Measurements from ENCODE around the gene ADGRL3.

The ADGRL3 gene

GRCh38 chr4:61693520-61693919, 493.4 kb downstream of the ADGRL3 start:
- no peaks in the 10 kb centered on the region for H3K9me3 ChIP-seq (ENCODE audit: insufficient read depth, low read length)
- H3K9me2 ChIP-seq (replicated peaks; ENCODE audit: insufficient read depth, low read length): no peaks in the 10 kb centered on the region
- no peaks in the 10 kb centered on the region for H4K20me1 ChIP-seq (ENCODE audit: low read depth, low read length)
- no peaks in the 10 kb centered on the region for H3K27me3 ChIP-seq (ENCODE audit: low read length)
- no peak overlapping the region for H3K4me3 ChIP-seq (ENCODE audit: insufficient read depth, low read length, poor library complexity, severe bottlenecking)
- H3K27ac ChIP-seq (ENCODE audit: low read depth, low read length): no peak overlapping the region
- H3K79me2 ChIP-seq (ENCODE audit: insufficient read depth, low read length): no peaks in the 10 kb centered on the region
- no peak for TF ChIP-seq EZH2phosphoT487 (conservative IDR thresholded peaks at IDR 0.05; ENCODE audit: low read length)
- TF ChIP-seq, protein P1, sequence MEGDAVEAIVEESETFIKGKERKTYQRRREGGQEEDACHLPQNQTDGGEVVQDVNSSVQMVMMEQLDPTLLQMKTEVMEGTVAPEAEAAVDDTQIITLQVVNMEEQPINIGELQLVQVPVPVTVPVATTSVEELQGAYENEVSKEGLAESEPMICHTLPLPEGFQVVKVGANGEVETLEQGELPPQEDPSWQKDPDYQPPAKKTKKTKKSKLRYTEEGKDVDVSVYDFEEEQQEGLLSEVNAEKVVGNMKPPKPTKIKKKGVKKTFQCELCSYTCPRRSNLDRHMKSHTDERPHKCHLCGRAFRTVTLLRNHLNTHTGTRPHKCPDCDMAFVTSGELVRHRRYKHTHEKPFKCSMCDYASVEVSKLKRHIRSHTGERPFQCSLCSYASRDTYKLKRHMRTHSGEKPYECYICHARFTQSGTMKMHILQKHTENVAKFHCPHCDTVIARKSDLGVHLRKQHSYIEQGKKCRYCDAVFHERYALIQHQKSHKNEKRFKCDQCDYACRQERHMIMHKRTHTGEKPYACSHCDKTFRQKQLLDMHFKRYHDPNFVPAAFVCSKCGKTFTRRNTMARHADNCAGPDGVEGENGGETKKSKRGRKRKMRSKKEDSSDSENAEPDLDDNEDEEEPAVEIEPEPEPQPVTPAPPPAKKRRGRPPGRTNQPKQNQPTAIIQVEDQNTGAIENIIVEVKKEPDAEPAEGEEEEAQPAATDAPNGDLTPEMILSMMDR (IDR thresholded peaks at IDR 0.05; ENCODE audit: insufficient read depth, low read length, poor library complexity, severe bottlenecking): no peak
- H3F3A ChIP-seq (ENCODE audit: insufficient read depth): no peaks in the 10 kb centered on the region
- H2AFZ ChIP-seq (ENCODE audit: low read depth, low read length, severe bottlenecking): no peak overlapping the region
- no peaks in the 10 kb centered on the region for H3K36me3 ChIP-seq (ENCODE audit: low read length)
- H3K4me2 ChIP-seq (ENCODE audit: low read depth, low read length, poor library complexity, severe bottlenecking): no peak overlapping the region
- H3K9ac ChIP-seq (ENCODE audit: low read length): no peak overlapping the region

DNA sequence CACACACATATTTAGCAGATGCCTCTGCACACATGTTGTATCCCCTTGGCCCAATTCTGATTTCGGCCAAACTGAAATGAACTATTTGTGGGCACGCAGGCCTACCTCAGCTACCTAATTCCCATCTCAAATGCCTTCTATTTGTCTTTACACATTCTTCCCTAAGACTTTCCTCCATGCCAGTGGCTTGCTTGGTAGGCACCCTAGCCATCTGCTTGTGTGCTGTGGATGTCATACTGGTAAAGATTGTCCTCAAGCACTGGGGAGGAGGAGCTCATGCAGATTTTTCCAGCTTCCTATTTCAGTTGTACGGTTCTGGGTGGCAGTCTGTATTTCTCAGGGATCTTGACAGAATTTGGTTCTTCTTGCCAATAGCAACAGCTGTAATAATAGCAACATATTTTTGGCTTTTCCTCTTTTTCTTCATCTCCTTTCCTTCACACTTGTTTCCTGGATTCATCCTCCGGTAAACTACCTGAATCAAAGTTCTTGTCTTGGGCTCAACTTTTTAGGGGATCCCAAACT, 514.3 kb downstream of the ADGRL3 start:
- H3K9ac ChIP-seq (ENCODE audit: low read length): no peak overlapping the region
- no peaks in the 10 kb centered on the region for H3K9me2 ChIP-seq (replicated peaks; ENCODE audit: insufficient read depth, low read length)
- H3K9me3 ChIP-seq (ENCODE audit: insufficient read depth, low read length): no peaks in the 10 kb centered on the region
- H3K36me3 ChIP-seq (ENCODE audit: low read length): no peaks in the 10 kb centered on the region
- no peaks in the 10 kb centered on the region for H3K79me2 ChIP-seq (ENCODE audit: insufficient read depth, low read length)
- TF ChIP-seq, protein P1 (IDR thresholded peaks at IDR 0.05; ENCODE audit: insufficient read depth, low read length, poor library complexity, severe bottlenecking): no peak
- no peak for TF ChIP-seq EZH2phosphoT487 (conservative IDR thresholded peaks at IDR 0.05; ENCODE audit: low read length)
- H2AFZ ChIP-seq (ENCODE audit: low read depth, low read length, severe bottlenecking): no peak overlapping the region
- H3K27me3 ChIP-seq (ENCODE audit: low read length): no peaks in the 10 kb centered on the region
- H3F3A ChIP-seq (ENCODE audit: insufficient read depth): no peaks in the 10 kb centered on the region
- H3K4me3 ChIP-seq (ENCODE audit: insufficient read depth, low read length, poor library complexity, severe bottlenecking): no peak overlapping the region
- H4K20me1 ChIP-seq (ENCODE audit: low read depth, low read length): no peaks in the 10 kb centered on the region
- no peak overlapping the region for H3K4me2 ChIP-seq (ENCODE audit: low read depth, low read length, poor library complexity, severe bottlenecking)
- H3K27ac ChIP-seq (ENCODE audit: low read depth, low read length): no peak overlapping the region

- H3K4me2 ChIP-seq (ENCODE audit: low read depth, low read length, poor library complexity, severe bottlenecking): no peak overlapping the region
- H3K27me3 ChIP-seq (ENCODE audit: low read length): no peaks in the 10 kb centered on the region
- no peak overlapping the region for H3K9ac ChIP-seq (ENCODE audit: low read length)
- H3K9me3 ChIP-seq (ENCODE audit: insufficient read depth, low read length): no peaks in the 10 kb centered on the region
- H3K27ac ChIP-seq (ENCODE audit: low read depth, low read length): no peak overlapping the region
- H3K4me3 ChIP-seq (ENCODE audit: insufficient read depth, low read length, poor library complexity, severe bottlenecking): no peak overlapping the region
- H3K36me3 ChIP-seq (ENCODE audit: low read length): no peaks in the 10 kb centered on the region
- H2AFZ ChIP-seq (ENCODE audit: low read depth, low read length, severe bottlenecking): no peak overlapping the region
- H3K79me2 ChIP-seq (ENCODE audit: insufficient read depth, low read length): no peaks in the 10 kb centered on the region
- H4K20me1 ChIP-seq (ENCODE audit: low read depth, low read length): no peaks in the 10 kb centered on the region
- no peaks in the 10 kb centered on the region for H3F3A ChIP-seq (ENCODE audit: insufficient read depth)
- TF ChIP-seq, protein P1 (IDR thresholded peaks at IDR 0.05; ENCODE audit: insufficient read depth, low read length, poor library complexity, severe bottlenecking): no peak
- no peak for TF ChIP-seq EZH2phosphoT487 (conservative IDR thresholded peaks at IDR 0.05; ENCODE audit: low read length)
- no peaks in the 10 kb centered on the region for H3K9me2 ChIP-seq (replicated peaks; ENCODE audit: insufficient read depth, low read length)
These were observed 516.3 kb downstream of the ADGRL3 start for GRCh38 chr4:61716426-61716825.
